Measurements from ENCODE around the gene NRL. TPM values are rescaled to one million over a fixed set of nuclear protein-coding genes. Genes with fewer than 3 reads are reported as not detected.
"Not testable (repeated sequence)": the region's sequence is repeated elsewhere in the genome, so short reads cannot be mapped to it uniquely, and the experiment has no call there.

Gene NRL
- polyA plus RNA-seq, 1 donor = 1.6 TPM

DNA sequence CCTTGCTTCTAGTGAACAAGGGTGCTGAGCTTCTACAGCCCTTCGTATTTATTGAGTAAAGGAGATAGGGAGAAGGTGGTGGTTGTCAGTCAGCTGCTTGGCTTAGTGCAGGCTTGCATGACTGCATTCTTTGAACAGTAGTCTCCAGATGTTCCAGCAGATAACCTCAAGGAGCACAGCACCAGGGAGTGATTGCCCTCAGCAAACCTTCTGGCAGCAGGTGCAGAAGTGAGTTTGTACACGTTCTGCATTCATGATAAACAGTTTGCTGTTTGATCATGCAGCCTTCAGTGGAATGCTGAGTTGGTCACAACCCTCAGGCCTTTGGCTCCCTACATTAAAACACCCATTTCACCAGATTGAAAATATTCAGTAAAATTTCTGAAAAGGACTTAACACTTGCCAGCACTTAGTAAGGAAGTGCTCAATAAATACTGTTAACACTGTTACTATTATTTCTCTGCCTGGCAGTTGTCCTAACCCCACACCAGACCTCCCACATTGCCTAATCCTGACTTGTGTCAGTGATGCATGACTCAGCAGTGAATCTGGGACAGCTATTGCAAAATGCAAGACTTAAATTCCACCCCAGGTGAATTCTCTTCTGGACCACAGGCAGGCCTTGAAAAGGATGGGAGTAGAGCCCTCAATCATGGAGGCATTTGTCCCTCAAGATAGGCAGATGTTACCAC is 81.9 kb downstream of the NRL start:
- no peaks in the 10 kb centered on the region for H3K36me3 ChIP-seq (ENCODE audit: control insufficient read depth, insufficient read depth, low read length)
- H3K4me1 ChIP-seq (ENCODE audit: control insufficient read depth, insufficient read depth, low read length) = peaks cover 11% of the 10 kb centered on the region
- H3K27me3 ChIP-seq (ENCODE audit: control insufficient read depth, insufficient read depth, low read length) = no peaks in the 10 kb centered on the region
- no peak overlapping the region for H3K27ac ChIP-seq (ENCODE audit: low read length)
- no CpG with 5 or more reads among the region's 2 CpGs for WGBS (ENCODE audit: insufficient coverage, low lambda C conversion rate)
- DNase-seq = no peak
- H3K9me3 ChIP-seq (ENCODE audit: control insufficient read depth, low read depth, low read length) = no peaks in the 10 kb centered on the region
- no peak overlapping the region for H3K4me3 ChIP-seq (ENCODE audit: low read length)

DNA sequence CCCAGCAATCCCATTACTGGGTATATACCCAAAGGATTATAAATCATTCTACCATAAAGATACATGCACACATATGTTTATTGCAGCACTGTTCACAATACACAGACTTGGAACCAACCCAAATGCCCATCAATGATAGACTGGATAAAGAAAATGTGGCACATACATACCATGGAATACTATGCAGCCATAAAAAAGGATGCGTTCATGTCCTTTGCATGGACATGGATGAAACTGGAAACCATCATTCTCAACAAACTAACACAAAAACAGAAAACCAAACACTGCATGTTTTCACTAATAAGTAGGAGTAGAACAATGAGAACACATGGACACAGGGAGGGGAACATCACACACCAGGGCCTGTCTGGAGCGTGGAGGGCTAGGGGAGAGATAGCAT is 83.4 kb downstream of the NRL start:
- H3K27me3 ChIP-seq (ENCODE audit: control insufficient read depth, insufficient read depth, low read length); H3K27ac ChIP-seq (ENCODE audit: low read length); H3K36me3 ChIP-seq (ENCODE audit: control insufficient read depth, insufficient read depth, low read length); H3K4me1 ChIP-seq (ENCODE audit: control insufficient read depth, insufficient read depth, low read length); DNase-seq; H3K4me3 ChIP-seq (ENCODE audit: low read length); H3K9me3 ChIP-seq (ENCODE audit: control insufficient read depth, low read depth, low read length): not testable (repeated sequence)
- WGBS (ENCODE audit: insufficient coverage, low lambda C conversion rate) = no CpG with 5 or more reads among the region's 2 CpGs

DNA sequence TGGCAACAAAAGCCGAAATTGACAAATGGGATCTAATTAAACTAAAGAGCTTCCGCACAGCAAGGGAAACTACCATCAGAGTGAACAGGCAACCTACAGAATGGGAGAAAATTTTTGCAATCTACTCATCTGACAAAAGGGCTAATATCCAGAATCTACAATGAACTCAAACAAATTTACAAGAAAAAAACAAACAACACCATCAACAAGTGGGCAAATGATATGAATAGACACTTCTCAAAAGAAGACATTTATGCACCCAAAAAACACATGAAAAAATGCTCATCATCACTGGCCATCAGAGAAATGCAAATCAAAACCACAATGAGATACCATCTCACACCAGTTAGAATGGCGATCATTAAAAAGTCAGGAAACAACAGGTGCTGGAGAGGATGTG is 85.1 kb downstream of the NRL start:
- H3K27ac ChIP-seq (ENCODE audit: low read length); H3K9me3 ChIP-seq (ENCODE audit: control insufficient read depth, low read depth, low read length); DNase-seq; H3K27me3 ChIP-seq (ENCODE audit: control insufficient read depth, insufficient read depth, low read length); H3K4me1 ChIP-seq (ENCODE audit: control insufficient read depth, insufficient read depth, low read length); H3K36me3 ChIP-seq (ENCODE audit: control insufficient read depth, insufficient read depth, low read length); H3K4me3 ChIP-seq (ENCODE audit: low read length): not testable (repeated sequence)
- WGBS (ENCODE audit: insufficient coverage, low lambda C conversion rate) = no CpG with 5 or more reads among the region's 3 CpGs

Other genes starting within 250 kb of the NRL start
- gene DHRS4, start 161.2 kb downstream of the NRL start, polyA plus RNA-seq = 48.7 TPM
- gene DHRS4L2, start 126.0 kb downstream of the NRL start, polyA plus RNA-seq = 29.1 TPM
- 2.4 TPM for gene CARMIL3, start 62.9 kb downstream of the NRL start, polyA plus RNA-seq
- 0.31 TPM for gene CPNE6, start 43.4 kb downstream of the NRL start, polyA plus RNA-seq
- 177 TPM for gene PCK2, start 20.6 kb downstream of the NRL start, polyA plus RNA-seq
- 98.9 TPM for gene DCAF11, start 172 bp downstream of the NRL start, polyA plus RNA-seq
- gene FITM1, start 15.7 kb upstream of the NRL start, polyA plus RNA-seq = 2.8 TPM
- 324 TPM for gene PSME1, start 21.2 kb upstream of the NRL start, polyA plus RNA-seq
- gene EMC9, start 26.6 kb upstream of the NRL start, polyA plus RNA-seq = 33.9 TPM
- 243 TPM for gene PSME2, start 31.7 kb upstream of the NRL start, polyA plus RNA-seq
- 39.1 TPM for gene RNF31, start 32.5 kb upstream of the NRL start, polyA plus RNA-seq
- 104 TPM for gene IRF9, start 46.3 kb upstream of the NRL start, polyA plus RNA-seq
- 201 TPM for gene REC8, start 57.1 kb upstream of the NRL start, polyA plus RNA-seq
- gene IPO4, start 73.9 kb upstream of the NRL start, polyA plus RNA-seq = 22.5 TPM
- gene TM9SF1, start 80.5 kb upstream of the NRL start, polyA plus RNA-seq = 50.9 TPM
- 8.1 TPM for gene TSSK4, start 90.7 kb upstream of the NRL start, polyA plus RNA-seq
- 92.5 TPM for gene CHMP4A, start 98.5 kb upstream of the NRL start, polyA plus RNA-seq
- gene MDP1, start 101.1 kb upstream of the NRL start, polyA plus RNA-seq = 21.8 TPM
- 194 TPM for gene NEDD8, start 117.4 kb upstream of the NRL start, polyA plus RNA-seq
- gene GMPR2, start 118.0 kb upstream of the NRL start, polyA plus RNA-seq = 85.9 TPM
- 35.4 TPM for gene TINF2, start 127.7 kb upstream of the NRL start, polyA plus RNA-seq
- gene TGM1, start 148.2 kb upstream of the NRL start, polyA plus RNA-seq = 8.6 TPM
- gene RABGGTA, start 156.6 kb upstream of the NRL start, polyA plus RNA-seq = 29.0 TPM
- 81.3 TPM for gene DHRS1, start 184.8 kb upstream of the NRL start, polyA plus RNA-seq
- 20.9 TPM for gene NOP9, start 184.9 kb upstream of the NRL start, polyA plus RNA-seq
- 105 TPM for gene CIDEB, start 193.0 kb upstream of the NRL start, polyA plus RNA-seq
- gene LTB4R2, start 195.2 kb upstream of the NRL start, polyA plus RNA-seq = 6.0 TPM
- 7.2 TPM for gene LTB4R, start 196.6 kb upstream of the NRL start, polyA plus RNA-seq
- gene ADCY4, start 220.1 kb upstream of the NRL start, polyA plus RNA-seq = 10.5 TPM
- 14.8 TPM for gene RIPK3, start 225.0 kb upstream of the NRL start, polyA plus RNA-seq